Neuronal stem cell (in vitro differentiated cells): ENCODE measurements around the gene OXTR.

Source experiments
- DNase-seq: peaks from one replicate; pipeline ENCODE4 v3.0.0-alpha.2; 2013; ENCODE audit warnings: low spot score
- H2AFZ ChIP-seq: one replicate; pipeline ENCODE4 v1.6.1; 2013; ENCODE audit warnings: mild to moderate bottlenecking, low read length, inconsistent platforms
- H2AK5ac ChIP-seq: 2 replicates; pipeline ENCODE4 v1.6.1; 2013; ENCODE audit warnings: low read depth, mild to moderate bottlenecking, inconsistent platforms, low read length, moderate library complexity, mixed read lengths
- H2BK120ac ChIP-seq: 2 replicates; pipeline ENCODE4 v1.6.1; 2013; ENCODE audit warnings: low read depth, mild to moderate bottlenecking, inconsistent platforms, low read length, moderate library complexity, mixed read lengths
- H2BK12ac ChIP-seq: one replicate; pipeline ENCODE4 v1.6.1; 2013; ENCODE audit warnings: low read length, inconsistent platforms
- H2BK15ac ChIP-seq: 2 replicates; pipeline ENCODE4 v1.6.1; 2013; ENCODE audit warnings: mild to moderate bottlenecking, low read length, inconsistent platforms, mixed read lengths
- H2BK5ac ChIP-seq: one replicate; pipeline ENCODE4 v1.6.1; 2013; ENCODE audit warnings: inconsistent platforms, mild to moderate bottlenecking, low read length, moderate library complexity
- H3K14ac ChIP-seq: one replicate; pipeline ENCODE4 v1.6.1; 2013; ENCODE audit warnings: low read length, inconsistent platforms
- H3K18ac ChIP-seq: 2 replicates; pipeline ENCODE4 v1.6.1; 2013; ENCODE audit warnings: low read length, inconsistent platforms
- H3K23ac ChIP-seq: 2 replicates; pipeline ENCODE4 v1.6.1; 2013; ENCODE audit warnings: low read depth, mild to moderate bottlenecking, mixed read lengths, low read length, inconsistent platforms; ENCODE audit not compliant: poor library complexity
- H3K27ac ChIP-seq: replicated peaks from 3 replicates; pipeline ENCODE4 v1.5.1; 2013; ENCODE audit warnings: low read length, inconsistent platforms
- H3K27me3 ChIP-seq, 3 experiments: 2 replicates each; pipeline ENCODE4 v1.6.1; 2013; ENCODE audit warnings: low read length in 3 of 3, mild to moderate bottlenecking in 2 of 3, inconsistent platforms in 1 of 3, low read depth in 1 of 3, mixed read lengths in 1 of 3, moderate library complexity in 1 of 3; ENCODE audit not compliant: control insufficient read depth in 3 of 3, insufficient read depth in 3 of 3
- H3K36me3 ChIP-seq, 2 donors: replicated peaks in 1 of 2; 2 replicates each; pipeline ENCODE4 v1.6.1; 2013; ENCODE audit warnings: low read length in 2 of 2; ENCODE audit not compliant: control insufficient read depth in 2 of 2, insufficient read depth in 2 of 2
- H3K4ac ChIP-seq: 2 replicates; pipeline ENCODE4 v1.6.1; 2013; ENCODE audit warnings: inconsistent platforms, mild to moderate bottlenecking, low read length, moderate library complexity
- H3K4me1 ChIP-seq, 2 donors: 1 replicate in 1 of 2; 2 replicates in 1 of 2; pipeline ENCODE4 v1.6.1; 2013; ENCODE audit warnings: low read length in 2 of 2, low read depth in 1 of 2; ENCODE audit not compliant: control insufficient read depth in 2 of 2, insufficient read depth in 1 of 2
- H3K4me2 ChIP-seq: one replicate; pipeline ENCODE4 v1.6.1; 2013; ENCODE audit warnings: mild to moderate bottlenecking, low read length, inconsistent platforms; ENCODE audit not compliant: insufficient read depth, poor library complexity, severe bottlenecking
- H3K4me3 ChIP-seq, 2 donors: 2 replicates each; pipeline ENCODE4 v1.5.1; 2013; ENCODE audit warnings: low read length in 2 of 2, mild to moderate bottlenecking in 2 of 2, inconsistent platforms in 1 of 2, moderate library complexity in 1 of 2
- H3K79me1 ChIP-seq: one replicate; pipeline ENCODE4 v1.6.1; 2013; ENCODE audit warnings: low read depth, mild to moderate bottlenecking, inconsistent platforms, low read length, moderate library complexity
- H3K9ac ChIP-seq: one replicate; pipeline ENCODE4 v1.6.1; 2013; ENCODE audit warnings: mild to moderate bottlenecking, low read depth, low read length, inconsistent platforms; ENCODE audit not compliant: poor library complexity
- H3K9me3 ChIP-seq, 2 donors: replicated peaks in 1 of 2; 2 replicates each; pipeline versions ENCODE3 to v1.6.1; 2013; ENCODE audit warnings: low read length in 2 of 2, mild to moderate bottlenecking in 2 of 2, inconsistent platforms in 1 of 2, low read depth in 1 of 2, mixed read lengths in 1 of 2, moderate library complexity in 1 of 2; ENCODE audit not compliant: control insufficient read depth in 2 of 2, insufficient read depth in 1 of 2
- H4K8ac ChIP-seq: one replicate; pipeline ENCODE4 v1.6.1; 2013; ENCODE audit warnings: low read depth, mild to moderate bottlenecking, inconsistent platforms, low read length, moderate library complexity
- H4K91ac ChIP-seq: one replicate; pipeline ENCODE4 v1.6.1; 2013; ENCODE audit warnings: low read length, low read depth, mild to moderate bottlenecking, inconsistent platforms; ENCODE audit not compliant: poor library complexity
- WGBS, 2 donors: extraction: QIAGEN DNeasy Blood & Tissue Kit; methylation state at CpG; one replicate each; pipeline ENCODE4 v1.1.7; 2013; ENCODE audit warnings: missing lambda C conversion rate in 2 of 2, mixed read lengths in 1 of 2; ENCODE audit not compliant: insufficient read length in 2 of 2, insufficient replicate concordance in 1 of 2; ENCODE audit errors: extremely low coverage in 2 of 2; 5-methylcytosine and 5-hydroxymethylcytosine counted together

Gene OXTR

DNA sequence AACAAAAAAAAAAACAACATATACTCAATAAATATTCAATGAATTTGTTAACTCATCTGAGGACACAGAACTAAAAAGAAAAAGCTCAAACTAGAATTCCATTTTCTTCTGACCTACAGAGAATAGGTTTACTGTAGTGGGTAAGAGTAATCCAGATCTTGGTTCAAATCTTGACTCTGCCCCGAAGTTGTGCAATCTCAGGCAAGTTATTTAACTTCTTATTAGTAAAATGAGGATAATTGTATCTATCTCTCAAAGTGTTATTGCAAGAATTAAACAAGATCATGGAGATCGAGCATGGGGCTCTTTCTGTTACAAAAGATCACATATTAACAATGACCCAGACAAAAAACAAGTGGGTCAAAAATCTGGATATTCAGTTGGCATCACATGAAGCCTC, 41.1 kb upstream of the OXTR start:
- no peak for DNase-seq
- no peak overlapping the region for H3K4me2 ChIP-seq
- H3K27ac ChIP-seq, result no peak overlapping the region
- no peak overlapping the region for H2BK12ac ChIP-seq
- H2BK120ac ChIP-seq, result no peak overlapping the region
- H3K4me3 ChIP-seq, result no peak overlapping the region
- no peak overlapping the region for H4K91ac ChIP-seq
- no peak overlapping the region for H2BK5ac ChIP-seq
- H3K27me3 ChIP-seq, result no peaks in the 10 kb centered on the region
- H3K4ac ChIP-seq, result no peak overlapping the region
- no peak overlapping the region for H3K9ac ChIP-seq
- peaks cover 0 to 8% of the 10 kb centered on the region in 2 donors for H3K9me3 ChIP-seq
- H3K4me1 ChIP-seq, result peaks cover 5 to 12% of the 10 kb centered on the region in 2 donors
- no peaks in the 10 kb centered on the region for H3K36me3 ChIP-seq
- WGBS, 2 donors, result no CpG with 5 or more reads among the region's 2 CpGs
- no peak overlapping the region for H2BK15ac ChIP-seq
- no peak overlapping the region for H3K23ac ChIP-seq
- H3K14ac ChIP-seq, result no peak overlapping the region
- no peak overlapping the region for H2AK5ac ChIP-seq
- no peak overlapping the region for H2AFZ ChIP-seq
- H3K18ac ChIP-seq, result no peak overlapping the region
- no peaks in the 10 kb centered on the region for H3K79me1 ChIP-seq
- H4K8ac ChIP-seq, result no peak overlapping the region

- no peak overlapping the region for H3K14ac ChIP-seq
- H2AK5ac ChIP-seq, result no peak overlapping the region
- H2BK120ac ChIP-seq, result no peak overlapping the region
- H3K36me3 ChIP-seq, result no peaks in the 10 kb centered on the region
- DNase-seq, result no peak
- no peak overlapping the region for H3K18ac ChIP-seq
- H3K4ac ChIP-seq, result no peak overlapping the region
- H3K79me1 ChIP-seq, result no peaks in the 10 kb centered on the region
- no peak overlapping the region for H2BK15ac ChIP-seq
- H3K27ac ChIP-seq, result no peak overlapping the region
- H3K27me3 ChIP-seq, result no peaks in the 10 kb centered on the region
- H3K23ac ChIP-seq, result no peak overlapping the region
- no peak overlapping the region for H2BK12ac ChIP-seq
- no peak overlapping the region for H4K8ac ChIP-seq
- no peak overlapping the region for H3K4me3 ChIP-seq
- no peak overlapping the region for H3K4me2 ChIP-seq
- no peak overlapping the region for H4K91ac ChIP-seq
- H3K4me1 ChIP-seq, result peaks cover 5 to 12% of the 10 kb centered on the region in 2 donors
- no peak overlapping the region for H2AFZ ChIP-seq
- H2BK5ac ChIP-seq, result no peak overlapping the region
- no peak overlapping the region for H3K9ac ChIP-seq
- WGBS, 2 donors, result no CpG with 5 or more reads among the region's 2 CpGs
- peaks cover 0 to 13% of the 10 kb centered on the region in 2 donors for H3K9me3 ChIP-seq
These were observed 36.4 kb upstream of the OXTR start for GRCh38 chr3:8805774-8806173.

DNA sequence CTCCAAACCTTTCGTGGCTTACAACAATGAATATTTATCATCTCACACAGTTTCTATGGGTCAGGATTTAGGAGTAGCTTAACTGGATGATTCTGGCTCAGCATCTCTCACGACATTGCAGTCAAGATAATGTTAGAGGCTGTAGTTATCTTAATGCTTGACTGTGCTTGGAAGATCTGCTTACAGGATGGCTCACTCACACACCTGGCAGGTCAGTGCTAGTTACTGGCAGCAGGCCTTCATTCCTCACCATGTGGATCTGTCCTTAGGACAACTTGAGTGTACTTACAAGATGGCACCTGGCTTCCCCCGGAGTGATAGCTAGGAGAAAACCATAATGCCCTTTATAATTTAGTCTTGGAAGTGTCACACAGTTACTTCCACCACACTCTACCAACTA, 32.8 kb upstream of the OXTR start:
- Histone ChIP-seq H3K4ac (no peak overlapping the region), H2AFZ (no peak overlapping the region)
- no CpG with 5 or more reads among the region's 3 CpGs for WGBS, 2 donors

DNA sequence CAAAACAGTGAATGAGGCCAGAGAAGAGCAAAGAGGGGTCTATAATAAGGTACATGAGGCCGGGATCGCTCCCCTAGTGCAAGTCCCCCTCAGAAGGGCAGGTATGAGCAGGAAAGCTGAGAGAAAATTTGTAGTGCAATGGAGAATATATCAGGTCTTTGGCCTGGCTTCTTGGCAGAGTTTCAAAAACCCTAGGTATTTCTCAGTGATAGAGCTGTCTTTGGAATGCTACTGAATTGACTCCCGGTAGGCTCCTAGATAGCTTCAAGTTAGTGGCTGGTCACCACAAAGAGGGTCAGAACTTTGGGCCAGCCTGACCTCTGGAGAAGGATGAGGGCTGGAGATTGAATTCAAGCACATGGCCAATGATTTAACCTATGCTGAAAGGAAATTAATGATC, 30.6 kb upstream of the OXTR start:
- no peak overlapping the region for H3K23ac ChIP-seq
- H2AFZ ChIP-seq, result no peak overlapping the region
- no peak overlapping the region for H2BK120ac ChIP-seq
- no peak overlapping the region for H3K27ac ChIP-seq
- H4K8ac ChIP-seq, result no peak overlapping the region
- H3K36me3 ChIP-seq, result no peaks in the 10 kb centered on the region
- no peak overlapping the region for H3K4me3 ChIP-seq
- H3K9ac ChIP-seq, result no peak overlapping the region
- H3K9me3 ChIP-seq, result peaks cover 3 to 21% of the 10 kb centered on the region in 2 donors
- H4K91ac ChIP-seq, result no peak overlapping the region
- no peak overlapping the region for H2BK15ac ChIP-seq
- no peak overlapping the region for H3K4me2 ChIP-seq
- H3K27me3 ChIP-seq, result no peaks in the 10 kb centered on the region
- no peak overlapping the region for H2BK5ac ChIP-seq
- no peak for DNase-seq
- no CpG with 5 or more reads among the region's 3 CpGs for WGBS, 2 donors
- no peak overlapping the region for H2AK5ac ChIP-seq
- no peak overlapping the region for H2BK12ac ChIP-seq
- H3K4me1 ChIP-seq, result peaks cover 0 to 2% of the 10 kb centered on the region in 2 donors
- no peak overlapping the region for H3K18ac ChIP-seq
- H3K14ac ChIP-seq, result no peak overlapping the region
- H3K4ac ChIP-seq, result no peak overlapping the region
- H3K79me1 ChIP-seq, result no peaks in the 10 kb centered on the region

More for the DNA sequence above, 32.8 kb upstream of the OXTR start:
- Histone ChIP-seq H3K27ac (no peak overlapping the region), H3K27me3 (no peaks in the 10 kb centered on the region), H4K91ac (no peak overlapping the region), H3K9ac (no peak overlapping the region), H4K8ac (no peak overlapping the region), H3K4me3 (no peak overlapping the region), H3K4me1 (no peaks in the 10 kb centered on the region), H3K14ac (no peak overlapping the region), H3K79me1 (no peaks in the 10 kb centered on the region), H2BK15ac (no peak overlapping the region), H3K9me3 (peaks cover 3 to 21% of the 10 kb centered on the region in 2 donors), H2AK5ac (no peak overlapping the region), H2BK5ac (no peak overlapping the region), H2BK12ac (no peak overlapping the region), H3K4me2 (no peak overlapping the region), H3K18ac (no peak overlapping the region), H3K23ac (no peak overlapping the region), H3K36me3 (no peaks in the 10 kb centered on the region), H2BK120ac (no peak overlapping the region)
- no peak for DNase-seq
